ENCODE measurements around the gene YEATS4. TPM values are rescaled to one million over a fixed set of nuclear protein-coding genes. Genes with fewer than 3 reads are reported as not detected.

Gene YEATS4
- total RNA-seq, 1 experiment from 2014 or later = 37.1 TPM

DNA sequence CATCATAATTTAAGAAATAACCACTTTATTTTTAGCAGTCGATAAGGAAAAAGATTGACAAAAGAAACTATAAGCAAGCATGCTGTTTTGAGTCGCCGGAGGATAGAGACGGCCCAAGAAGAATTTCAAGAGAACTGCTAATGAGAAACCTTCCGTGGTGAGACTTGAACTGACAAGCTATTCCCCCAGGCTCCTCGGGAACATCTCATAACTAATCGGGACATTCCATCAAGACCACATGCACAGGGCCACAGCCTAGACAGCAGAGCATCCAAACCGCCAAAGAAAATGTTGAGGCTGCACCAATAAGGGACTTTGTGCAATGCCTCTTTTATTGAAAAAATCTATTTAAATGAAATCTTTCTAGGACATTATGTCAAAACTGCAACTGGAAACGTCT, 51.0 kb downstream of the YEATS4 start (continued):
- TF ChIP-seq, protein P1, sequence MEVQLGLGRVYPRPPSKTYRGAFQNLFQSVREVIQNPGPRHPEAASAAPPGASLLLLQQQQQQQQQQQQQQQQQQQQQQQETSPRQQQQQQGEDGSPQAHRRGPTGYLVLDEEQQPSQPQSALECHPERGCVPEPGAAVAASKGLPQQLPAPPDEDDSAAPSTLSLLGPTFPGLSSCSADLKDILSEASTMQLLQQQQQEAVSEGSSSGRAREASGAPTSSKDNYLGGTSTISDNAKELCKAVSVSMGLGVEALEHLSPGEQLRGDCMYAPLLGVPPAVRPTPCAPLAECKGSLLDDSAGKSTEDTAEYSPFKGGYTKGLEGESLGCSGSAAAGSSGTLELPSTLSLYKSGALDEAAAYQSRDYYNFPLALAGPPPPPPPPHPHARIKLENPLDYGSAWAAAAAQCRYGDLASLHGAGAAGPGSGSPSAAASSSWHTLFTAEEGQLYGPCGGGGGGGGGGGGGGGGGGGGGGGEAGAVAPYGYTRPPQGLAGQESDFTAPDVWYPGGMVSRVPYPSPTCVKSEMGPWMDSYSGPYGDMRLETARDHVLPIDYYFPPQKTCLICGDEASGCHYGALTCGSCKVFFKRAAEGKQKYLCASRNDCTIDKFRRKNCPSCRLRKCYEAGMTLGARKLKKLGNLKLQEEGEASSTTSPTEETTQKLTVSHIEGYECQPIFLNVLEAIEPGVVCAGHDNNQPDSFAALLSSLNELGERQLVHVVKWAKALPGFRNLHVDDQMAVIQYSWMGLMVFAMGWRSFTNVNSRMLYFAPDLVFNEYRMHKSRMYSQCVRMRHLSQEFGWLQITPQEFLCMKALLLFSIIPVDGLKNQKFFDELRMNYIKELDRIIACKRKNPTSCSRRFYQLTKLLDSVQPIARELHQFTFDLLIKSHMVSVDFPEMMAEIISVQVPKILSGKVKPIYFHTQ (CRISPR knock-in tag; IDR thresholded peaks at IDR 0.05) = no peak
- TF ChIP-seq NR2C2 (CRISPR knock-in tag; IDR thresholded peaks at IDR 0.05) = no peak

DNA sequence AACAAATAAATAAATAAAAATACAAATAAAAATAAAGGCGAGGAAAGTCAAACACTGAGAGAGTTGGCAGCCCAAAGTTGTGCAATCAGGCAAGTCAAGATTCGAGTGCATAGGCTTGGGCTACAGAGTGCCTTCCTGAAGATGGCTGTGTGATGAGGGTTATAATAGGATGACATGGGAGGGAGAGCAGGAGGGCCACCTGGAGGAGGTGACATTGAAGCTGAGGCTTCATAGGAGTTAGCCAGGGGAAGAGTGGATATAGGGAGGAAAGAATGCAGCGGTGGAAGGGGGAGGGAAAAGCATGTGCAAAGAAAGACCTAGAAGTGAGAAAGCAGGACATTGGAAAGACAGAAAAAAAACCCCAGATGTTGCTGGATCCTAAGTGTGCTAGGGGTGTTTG, 53.1 kb downstream of the YEATS4 start:
- Mint-ChIP-seq H3K36me3 (no peaks in the 10 kb centered on the region), H3K27ac (no peak overlapping the region), H3K9me3 (no peaks in the 10 kb centered on the region), H3K27me3 (ENCODE audit: low read depth) (no peaks in the 10 kb centered on the region), H3K4me1 (peaks cover 12% of the 10 kb centered on the region), H3K4me3 (no peak overlapping the region)
- DNase-seq (ENCODE audit: low spot score) = no peak
- CTCF ChIA-PET = interaction anchor here (1.0 kb wide), 1 partner anchor 121 kb away, joined by 3 read pairs; no protein-coding TSS in a partner anchor
- POLR2A ChIA-PET = no interaction called here
- no peak for TF ChIP-seq GABPB1 (CRISPR knock-in tag; IDR thresholded peaks at IDR 0.05)
- no peak for TF ChIP-seq ESRRA (CRISPR knock-in tag; IDR thresholded peaks at IDR 0.05; ENCODE audit: borderline replicate concordance)
- no peak for TF ChIP-seq SMAD3 (CRISPR knock-in tag; IDR thresholded peaks at IDR 0.05; ENCODE audit: borderline replicate concordance)
- TF ChIP-seq, protein P2, sequence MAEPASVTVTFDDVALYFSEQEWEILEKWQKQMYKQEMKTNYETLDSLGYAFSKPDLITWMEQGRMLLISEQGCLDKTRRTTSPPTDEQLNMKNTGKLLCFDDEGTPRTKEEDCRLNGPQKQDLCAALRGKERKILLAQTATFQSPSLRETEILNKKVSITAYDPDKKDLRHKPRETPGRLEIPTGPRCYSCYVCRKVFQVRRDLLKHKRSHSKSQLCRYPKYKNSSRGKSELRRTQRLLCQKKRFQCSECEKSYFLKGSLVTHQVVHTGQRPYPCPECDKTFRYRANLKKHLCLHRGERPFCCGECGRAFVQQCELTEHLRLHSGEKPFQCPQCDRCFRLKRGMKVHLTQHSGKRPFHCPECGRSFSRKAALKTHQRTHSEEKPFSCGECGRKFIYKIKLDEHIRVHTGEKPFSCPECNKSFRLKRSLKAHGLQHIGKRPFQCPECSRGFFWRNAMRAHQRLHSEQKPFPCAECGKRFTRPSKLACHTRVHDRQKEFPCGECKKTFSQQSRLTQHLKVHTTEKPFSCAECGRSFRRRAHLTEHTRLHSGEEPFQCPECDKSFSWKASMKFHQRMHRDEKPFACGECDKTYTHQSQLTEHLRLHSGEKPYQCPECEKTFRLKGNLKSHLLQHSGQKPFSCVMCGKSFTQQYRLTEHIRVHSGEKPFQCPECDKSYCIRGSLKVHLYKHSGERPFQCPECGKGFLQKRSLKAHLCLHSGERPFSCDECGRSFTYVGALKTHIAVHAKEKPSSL (CRISPR knock-in tag; conservative IDR thresholded peaks at IDR 0.05) = no peak
- TF ChIP-seq, protein P3, sequence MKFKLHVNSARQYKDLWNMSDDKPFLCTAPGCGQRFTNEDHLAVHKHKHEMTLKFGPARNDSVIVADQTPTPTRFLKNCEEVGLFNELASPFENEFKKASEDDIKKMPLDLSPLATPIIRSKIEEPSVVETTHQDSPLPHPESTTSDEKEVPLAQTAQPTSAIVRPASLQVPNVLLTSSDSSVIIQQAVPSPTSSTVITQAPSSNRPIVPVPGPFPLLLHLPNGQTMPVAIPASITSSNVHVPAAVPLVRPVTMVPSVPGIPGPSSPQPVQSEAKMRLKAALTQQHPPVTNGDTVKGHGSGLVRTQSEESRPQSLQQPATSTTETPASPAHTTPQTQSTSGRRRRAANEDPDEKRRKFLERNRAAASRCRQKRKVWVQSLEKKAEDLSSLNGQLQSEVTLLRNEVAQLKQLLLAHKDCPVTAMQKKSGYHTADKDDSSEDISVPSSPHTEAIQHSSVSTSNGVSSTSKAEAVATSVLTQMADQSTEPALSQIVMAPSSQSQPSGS (CRISPR knock-in tag; IDR thresholded peaks at IDR 0.05; ENCODE audit: borderline replicate concordance, low read depth) = no peak
- no peak for TF ChIP-seq ZNF263 (CRISPR knock-in tag; IDR thresholded peaks at IDR 0.05; ENCODE audit: low read depth)
- TF ChIP-seq RORB (CRISPR knock-in tag; IDR thresholded peaks at IDR 0.05) = no peak
- no peak for TF ChIP-seq FOXJ3 (CRISPR knock-in tag; IDR thresholded peaks at IDR 0.05; ENCODE audit: borderline replicate concordance)
- peak; percentile 19 for ATAC-seq

DNA sequence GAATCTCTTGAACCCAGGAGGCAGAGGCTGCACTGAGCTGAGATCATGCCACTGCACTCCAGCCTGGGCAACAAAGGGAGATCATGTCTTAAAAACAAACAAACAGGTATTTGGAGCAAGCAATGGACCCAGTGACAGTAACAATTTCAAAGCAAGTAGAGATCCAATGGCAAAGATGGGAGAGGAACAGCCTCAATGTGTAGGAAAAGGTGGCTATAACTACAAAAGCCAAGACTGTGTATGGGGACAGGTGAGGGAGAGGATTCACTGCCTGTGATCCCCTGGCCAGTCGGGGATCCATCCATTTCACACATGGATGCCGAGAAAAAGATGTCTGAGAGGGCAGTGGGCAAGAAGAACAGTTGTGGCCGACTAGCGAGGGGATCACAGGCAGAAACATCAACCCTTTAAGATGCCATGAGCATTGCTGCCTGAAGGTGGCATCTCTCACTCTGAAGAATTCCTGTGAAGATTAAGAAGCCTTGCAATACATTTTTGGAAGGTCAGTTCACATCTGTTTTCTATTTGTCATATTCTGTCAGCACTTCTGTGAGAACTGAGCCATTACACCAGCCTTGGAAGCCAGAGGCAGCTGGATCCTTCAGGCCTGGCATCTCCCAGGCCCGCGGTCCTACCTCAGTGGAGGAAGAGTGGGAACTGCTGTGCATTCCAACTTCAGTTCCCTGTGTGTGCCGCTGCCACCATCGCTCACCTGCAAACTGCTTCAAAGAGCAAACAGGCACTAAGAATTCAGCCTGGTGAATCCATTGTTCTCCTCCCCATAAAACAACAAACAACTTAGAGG, 56.1 kb downstream of the YEATS4 start:
- TF ChIP-seq TEAD1 (CRISPR knock-in tag; IDR thresholded peaks at IDR 0.05) (peak; percentile 83; the same call in 1 of the 2 replicates), CREB1 (CRISPR knock-in tag; IDR thresholded peaks at IDR 0.05) (no peak), KAT7 (CRISPR knock-in tag; IDR thresholded peaks at IDR 0.05; ENCODE audit: borderline replicate concordance) (no peak), TEAD4 (CRISPR knock-in tag; IDR thresholded peaks at IDR 0.05) (peak; percentile 71; the same call in 1 of the 2 replicates)
- Mint-ChIP-seq H3K27me3 (ENCODE audit: low read depth) (no peaks in the 10 kb centered on the region), H3K4me3 (no peak overlapping the region; the same call in 1 of the 2 replicates), H3K4me1 (peaks cover 12% of the 10 kb centered on the region), H3K9me3 (no peaks in the 10 kb centered on the region), H3K27ac (peak overlapping the region; percentile 90), H3K36me3 (no peaks in the 10 kb centered on the region)
- POLR2A ChIA-PET = no interaction called here
- peak; percentile 86 for ATAC-seq
- DNase-seq (ENCODE audit: low spot score) = peak; percentile 47
- CTCF ChIA-PET = no interaction called here
